GM12872 (cell line): ENCODE data around the gene OTUB1.
A peak's percentile ranks its signal among the peaks of the same experiment; 100 is the strongest.

Experiments used
- TF ChIP-seq, protein P1 (sequence below): IDR thresholded peaks from 3 replicates; pipeline ENCODE4 v1.5.1; 2011; ENCODE audit warnings: low read depth, mild to moderate bottlenecking, low read length, moderate library complexity; ENCODE audit not compliant: insufficient read depth

The OTUB1 gene

DNA sequence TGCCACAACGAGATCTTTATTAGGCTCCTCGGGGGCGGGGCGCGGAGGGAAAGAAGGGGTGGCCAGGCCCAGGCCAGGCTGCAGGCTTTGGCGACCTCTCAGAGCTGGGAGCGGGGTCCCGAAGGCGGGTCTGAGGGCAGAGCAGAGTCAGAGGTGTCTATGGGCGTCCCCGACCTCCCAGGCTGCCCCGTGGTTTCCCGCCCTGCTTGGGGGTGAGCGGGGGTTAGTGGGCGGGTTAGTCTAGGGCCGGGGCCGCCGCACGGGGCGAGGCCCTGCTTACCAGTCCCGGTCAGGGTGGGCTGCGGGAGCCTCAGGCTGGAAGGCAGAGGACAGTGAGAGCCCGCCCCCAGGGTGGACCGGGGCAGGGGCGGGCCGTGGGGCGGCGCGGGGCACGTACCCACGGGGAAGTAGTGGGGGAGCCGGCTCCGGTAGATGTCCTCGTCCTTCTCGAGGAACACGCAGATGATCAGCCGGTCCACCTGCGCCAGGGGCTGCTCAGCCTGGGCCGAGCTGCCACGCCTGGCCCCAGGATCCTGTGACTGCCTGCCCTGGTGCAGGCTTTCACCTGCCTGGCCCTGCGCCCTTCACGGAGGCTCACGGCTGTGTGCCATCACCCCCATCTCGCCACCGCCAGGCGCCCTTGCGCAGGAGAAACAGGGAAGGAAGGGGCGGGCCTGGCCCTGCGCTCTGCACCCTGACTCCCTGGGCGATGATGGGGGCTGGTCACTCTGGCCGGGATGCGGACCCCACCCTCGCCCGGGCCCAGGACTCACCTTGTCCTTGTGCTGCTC is 12.5 kb downstream of the OTUB1 start:
- TF ChIP-seq, protein P1, sequence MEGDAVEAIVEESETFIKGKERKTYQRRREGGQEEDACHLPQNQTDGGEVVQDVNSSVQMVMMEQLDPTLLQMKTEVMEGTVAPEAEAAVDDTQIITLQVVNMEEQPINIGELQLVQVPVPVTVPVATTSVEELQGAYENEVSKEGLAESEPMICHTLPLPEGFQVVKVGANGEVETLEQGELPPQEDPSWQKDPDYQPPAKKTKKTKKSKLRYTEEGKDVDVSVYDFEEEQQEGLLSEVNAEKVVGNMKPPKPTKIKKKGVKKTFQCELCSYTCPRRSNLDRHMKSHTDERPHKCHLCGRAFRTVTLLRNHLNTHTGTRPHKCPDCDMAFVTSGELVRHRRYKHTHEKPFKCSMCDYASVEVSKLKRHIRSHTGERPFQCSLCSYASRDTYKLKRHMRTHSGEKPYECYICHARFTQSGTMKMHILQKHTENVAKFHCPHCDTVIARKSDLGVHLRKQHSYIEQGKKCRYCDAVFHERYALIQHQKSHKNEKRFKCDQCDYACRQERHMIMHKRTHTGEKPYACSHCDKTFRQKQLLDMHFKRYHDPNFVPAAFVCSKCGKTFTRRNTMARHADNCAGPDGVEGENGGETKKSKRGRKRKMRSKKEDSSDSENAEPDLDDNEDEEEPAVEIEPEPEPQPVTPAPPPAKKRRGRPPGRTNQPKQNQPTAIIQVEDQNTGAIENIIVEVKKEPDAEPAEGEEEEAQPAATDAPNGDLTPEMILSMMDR: no peak

DNA sequence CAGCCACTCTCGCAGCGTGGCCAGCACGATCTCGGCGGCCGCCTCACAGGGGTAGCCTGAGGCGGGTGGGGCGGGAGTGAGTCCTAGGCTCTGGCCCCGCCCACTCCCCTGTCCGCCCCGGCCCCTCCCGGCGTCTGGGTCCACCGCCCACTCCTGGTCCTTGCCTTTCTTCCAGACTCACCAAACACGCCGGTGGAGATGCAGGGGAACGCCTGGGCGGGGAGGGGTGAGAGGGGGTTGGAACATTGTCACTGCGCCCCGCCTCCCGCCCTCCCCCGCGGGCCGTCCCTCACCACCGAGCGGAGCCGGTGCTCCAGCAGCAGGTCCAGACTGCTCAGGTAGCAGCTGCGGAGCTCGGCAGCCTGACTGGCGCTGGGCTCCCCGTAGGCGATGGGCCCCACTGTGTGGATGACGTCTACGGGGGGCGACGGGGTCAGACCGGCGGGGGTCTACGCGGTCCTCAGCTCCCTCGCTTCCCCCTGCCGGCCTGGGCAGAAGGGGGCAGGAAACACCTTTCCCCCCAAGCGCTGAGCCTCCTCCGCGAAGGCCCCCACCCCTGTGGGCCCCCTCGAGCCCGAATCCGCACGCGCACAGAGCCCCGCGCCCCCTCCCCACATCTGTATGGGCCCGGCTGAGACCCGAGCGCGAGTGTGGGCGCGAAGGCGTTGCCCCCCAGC is 13.2 kb downstream of the OTUB1 start:
- TF ChIP-seq, protein P1: no peak

DNA sequence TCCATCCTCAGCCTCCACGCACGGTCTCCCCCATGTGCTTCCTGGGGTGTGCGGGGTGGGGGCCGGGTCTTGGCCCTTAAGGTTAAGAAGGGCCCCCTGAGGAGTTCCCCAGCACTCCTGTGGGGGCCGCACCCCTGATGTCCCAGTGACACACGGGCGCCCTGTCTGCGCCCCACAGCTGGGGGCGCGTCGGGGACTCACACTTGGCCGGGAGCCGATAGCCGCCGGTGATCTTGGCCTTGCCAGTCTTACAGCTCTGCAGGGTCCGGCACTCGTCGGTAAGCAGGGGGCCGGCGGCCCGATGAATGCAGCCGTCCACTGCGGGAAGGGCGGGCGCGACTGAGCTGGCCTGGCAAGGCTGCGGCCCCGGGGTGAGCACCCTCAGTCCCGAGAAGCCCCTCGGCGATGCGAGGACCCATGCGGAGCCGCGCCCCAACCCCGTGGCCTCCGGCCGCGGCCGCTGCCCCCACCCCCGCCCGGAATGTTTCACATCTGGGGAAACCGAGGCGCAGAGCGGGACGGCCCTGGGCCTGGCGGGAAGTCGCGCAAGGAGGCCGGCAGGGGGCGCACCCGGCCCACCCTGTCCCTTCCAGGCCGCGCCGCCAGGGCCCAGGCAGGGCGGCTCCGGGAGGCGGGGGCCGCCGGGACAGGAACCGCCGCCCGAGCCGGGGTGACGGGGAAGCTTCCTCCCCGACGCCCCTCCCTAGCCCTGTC is 13.9 kb downstream of the OTUB1 start:
- TF ChIP-seq, protein P1: peak; percentile 71

DNA sequence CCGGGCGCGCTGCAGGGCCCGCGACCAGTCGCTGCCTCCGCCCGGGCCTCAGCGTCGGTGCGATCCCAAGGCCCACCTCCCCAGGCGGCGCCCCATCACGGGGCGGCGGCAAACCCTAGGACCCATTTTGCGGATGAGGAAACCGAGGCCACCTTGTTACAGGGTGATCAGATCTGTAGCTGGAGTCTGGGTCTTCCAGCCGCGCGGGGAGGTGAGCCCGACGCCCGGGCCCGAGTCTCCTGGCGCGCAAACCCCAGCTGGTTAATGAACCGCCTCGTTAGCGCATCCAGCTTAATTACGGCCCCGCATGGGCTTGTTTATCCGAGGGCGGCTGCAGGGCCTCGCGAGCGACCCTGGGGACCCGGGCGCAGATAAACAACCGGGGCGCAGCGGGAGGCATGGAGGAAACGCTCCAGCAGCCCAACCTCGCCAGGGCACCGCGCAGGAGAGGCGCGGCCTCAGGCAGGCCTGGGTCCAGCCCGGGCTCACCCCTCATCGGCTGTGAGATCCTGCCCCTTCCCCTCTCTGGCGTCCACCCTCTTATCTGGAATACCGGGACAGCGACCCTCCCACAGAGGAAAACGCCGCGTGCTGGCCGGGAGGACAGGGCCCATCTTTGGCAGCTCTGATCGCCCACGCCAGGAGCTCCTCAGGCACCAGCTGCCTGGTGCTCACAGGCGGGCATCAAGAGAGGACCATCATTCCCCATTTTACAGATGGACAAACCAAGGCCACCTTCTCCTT is 14.7 kb downstream of the OTUB1 start:
- TF ChIP-seq, protein P1: no peak

DNA sequence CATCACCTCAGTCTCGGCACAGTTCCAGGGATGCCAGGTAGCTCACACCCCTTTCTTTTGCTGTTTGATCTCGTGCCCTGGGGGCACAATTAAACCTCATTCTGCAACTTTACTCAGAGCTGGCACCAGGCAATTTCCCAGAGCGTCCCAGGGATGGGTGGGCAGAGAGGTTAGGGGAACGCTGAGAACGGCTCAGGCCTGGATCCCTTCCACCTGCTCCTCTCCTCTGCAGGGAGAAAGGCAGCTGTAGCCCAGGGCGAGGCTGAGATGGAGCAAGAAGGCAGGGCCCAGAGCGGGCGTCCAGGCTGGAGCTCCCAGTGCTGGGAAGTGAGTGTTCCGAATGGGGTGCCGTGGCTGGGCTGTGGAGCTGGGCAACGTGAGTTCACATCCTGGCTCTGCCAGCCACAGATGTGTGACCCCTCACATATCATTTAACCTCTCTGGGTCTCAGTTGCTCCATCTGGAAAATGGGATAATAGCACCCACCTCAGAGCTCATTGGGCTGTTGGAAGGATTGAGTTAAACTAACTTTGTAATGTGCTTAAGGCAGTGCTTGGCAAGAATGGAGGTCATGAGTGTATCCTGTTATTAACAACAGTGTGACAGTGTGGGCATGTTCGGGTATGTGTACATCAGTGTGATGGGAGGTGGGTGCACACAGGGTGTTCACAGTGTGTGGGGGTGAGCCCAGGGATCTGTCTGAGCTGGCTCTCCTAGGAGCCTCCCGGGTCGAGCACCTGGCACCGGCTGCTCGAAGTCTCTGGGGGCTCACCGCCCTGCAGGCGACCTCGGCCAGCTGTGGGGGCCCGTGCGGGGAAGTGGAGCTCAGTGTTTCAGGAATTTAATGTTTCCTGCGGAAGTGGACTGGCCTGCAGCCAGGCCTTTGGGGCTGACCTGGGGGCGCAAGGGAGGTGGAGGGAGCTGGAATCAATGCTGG is 15.5 kb downstream of the OTUB1 start:
- TF ChIP-seq, protein P1: no peak

DNA sequence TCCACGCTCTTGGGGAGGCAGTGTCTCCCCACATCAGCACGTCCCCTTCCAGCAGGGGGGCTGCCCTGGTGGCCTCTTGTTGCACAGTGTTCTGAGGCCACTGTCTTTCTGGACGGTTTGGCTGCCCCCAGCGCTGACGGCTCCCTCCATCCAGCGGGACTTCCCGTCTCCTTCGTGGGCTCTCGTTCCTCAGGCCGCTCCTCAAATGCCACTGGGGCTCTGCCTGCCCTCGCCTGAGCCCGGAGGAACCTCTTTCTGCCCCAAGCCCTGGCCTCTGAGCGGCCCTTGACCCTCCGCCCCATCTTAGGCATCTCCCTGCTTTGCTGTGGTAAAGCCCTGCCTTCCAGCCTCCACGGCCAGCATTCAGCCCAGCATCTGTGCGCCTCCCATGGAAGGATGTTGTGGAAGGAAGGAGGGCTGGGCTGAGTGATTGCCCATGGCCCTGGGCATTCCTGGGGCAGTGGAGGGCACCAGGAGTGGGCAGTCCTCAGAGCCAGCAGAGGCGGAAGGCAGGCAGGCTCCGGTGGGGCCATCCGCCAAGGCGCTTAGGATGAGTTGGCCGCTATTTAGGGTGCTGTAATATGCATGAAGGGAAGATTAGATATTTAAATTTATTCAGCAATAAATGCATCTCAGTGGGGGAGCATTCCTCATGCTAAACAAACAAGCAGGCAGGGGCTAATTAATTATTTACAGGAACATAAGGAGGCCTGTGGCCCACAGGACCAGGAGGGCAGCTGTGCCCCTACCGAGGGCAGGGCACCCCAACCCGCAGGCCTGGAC is 17.8 kb downstream of the OTUB1 start:
- TF ChIP-seq, protein P1: no peak
